ENCODE results near the gene RFTN1. TPM values are rescaled to one million over a fixed set of nuclear protein-coding genes. Genes with fewer than 3 reads are reported as not detected.

RFTN1 gene
- total and polyA plus RNA-seq, 2 of the 8 experiments (the other 6 are each of a cell fraction or from before 2014, with no cell fraction given) = 4.6 to 6.7 TPM

- 0 out of 4 replicates have a peak, but pooled peaks cover 0 to 3% of the 10 kb centered on the region in 2 experiments for H3K9me3 ChIP-seq (ENCODE audit: insufficient read depth in 2 of 2, low read depth in 1 of 2, low read length in 1 of 2)
- no peak overlapping the region for H2AK5ac ChIP-seq (ENCODE audit: low read depth, low read length)
- H4K5ac ChIP-seq (ENCODE audit: insufficient read length, low read depth, low read length) = no peak overlapping the region
- H4K8ac ChIP-seq (ENCODE audit: extremely low read depth, insufficient read depth, low read length) = no peak overlapping the region
- H2AFZ ChIP-seq (ENCODE audit: low read length) = no peak overlapping the region
- H4K91ac ChIP-seq (replicated peaks; ENCODE audit: insufficient read length, low read length) = no peak overlapping the region
- no peak overlapping the region for H3K4me2 ChIP-seq (ENCODE audit: insufficient read depth in 1 of 2, low read depth in 2 of 2, low read length in 2 of 2)
- no peaks in the 10 kb centered on the region for H3K27me3 ChIP-seq (replicated peaks in 1 of 4; ENCODE audit: control insufficient read depth in 3 of 4, extremely low read depth in 1 of 4, insufficient read depth in 3 of 4, low read length in 3 of 4)
- H3K27ac ChIP-seq (ENCODE audit: low read depth, low read length) = no peak overlapping the region
- no peak overlapping the region for H3K9ac ChIP-seq (replicated peaks in 1 of 4; ENCODE audit: extremely low read depth in 1 of 4, low read depth in 3 of 4, low read length in 3 of 4)
- no peak overlapping the region for H3K23ac ChIP-seq (ENCODE audit: insufficient read length)
- H2BK15ac ChIP-seq (ENCODE audit: low read length) = no peak overlapping the region
- no peak overlapping the region for H3K14ac ChIP-seq (ENCODE audit: insufficient read length)
- no peak overlapping the region for H3K56ac ChIP-seq (replicated peaks; ENCODE audit: insufficient read length, low read depth, low read length)
- no peak overlapping the region for H2BK5ac ChIP-seq (ENCODE audit: low read depth, low read length)
- no peaks in the 10 kb centered on the region for H3K79me1 ChIP-seq (ENCODE audit: low read depth, low read length)
- H3K4ac ChIP-seq (replicated peaks; ENCODE audit: insufficient read length, low read depth, low read length) = no peak overlapping the region
- no peak for DNase-seq (ENCODE audit: low read depth in 1 of 2, low spot score in 2 of 2)
- H3K4me1 ChIP-seq (replicated peaks in 1 of 4; ENCODE audit: control insufficient read depth in 3 of 4, insufficient read depth in 4 of 4, low read length in 3 of 4) = no peaks in the 10 kb centered on the region
- no peaks in the 10 kb centered on the region for H3K36me3 ChIP-seq (ENCODE audit: control insufficient read depth in 2 of 4, insufficient read depth in 4 of 4, low read length in 3 of 4)
- no peak overlapping the region for H2BK120ac ChIP-seq (replicated peaks; ENCODE audit: low read depth, low read length)
- H4K20me1 ChIP-seq (replicated peaks in 1 of 2; ENCODE audit: control insufficient read depth in 1 of 2, insufficient read depth in 2 of 2, low read length in 2 of 2) = no peaks in the 10 kb centered on the region
- H2BK20ac ChIP-seq (ENCODE audit: low read length) = no peak overlapping the region
- H3K79me2 ChIP-seq (ENCODE audit: control insufficient read depth in 1 of 2, insufficient read depth in 2 of 2, low read length in 2 of 2) = no peaks in the 10 kb centered on the region
- no peak overlapping the region for H2BK12ac ChIP-seq (ENCODE audit: low read depth, low read length)
- CTCF ChIA-PET (ENCODE audit: partially characterized antibody) = interaction anchor here (1.4 kb wide), 1 partner anchor 28 kb away, joined by 4 read pairs; no protein-coding TSS in a partner anchor
- POLR2A ChIA-PET (ENCODE audit: partially characterized antibody) = no interaction called here
- no peak overlapping the region for H3K4me3 ChIP-seq (ENCODE audit: extremely low read depth in 1 of 4, insufficient read depth in 2 of 4, low read depth in 3 of 4, low read length in 4 of 4)
- no peaks in the 10 kb centered on the region for H3K23me2 ChIP-seq (ENCODE audit: low read depth, low read length)
- no peak overlapping the region for H3K18ac ChIP-seq (ENCODE audit: extremely low read depth, low read length)
- no peak for FAIRE-seq
- TF ChIP-seq CHD7 (IDR thresholded peaks at IDR 0.05; ENCODE audit: insufficient replicate concordance, low read length) = no peak
- no peak for TF ChIP-seq SP1 (IDR thresholded peaks at IDR 0.05; ENCODE audit: low read depth, low read length)
Measured at GRCh38 chr3:16522834-16523233, 9.3 kb upstream of the RFTN1 start.

Data from H1 (cell line).